Stimulated activated CD4-positive, alpha-beta T cell treated with anti-CD3 and anti-CD28 coated beads, Interleukin-15, amount 100 ng/mL, for 1 hour (primary cell): ENCODE data around the gene RPL18A.

Experiments
- DNase-seq, 2 donors: peaks; one replicate each; pipeline ENCODE4 v3.0.0-alpha.2; 2020; ENCODE audit warnings: low read depth in 1 of 2, low spot score in 1 of 2

Gene RPL18A

DNA sequence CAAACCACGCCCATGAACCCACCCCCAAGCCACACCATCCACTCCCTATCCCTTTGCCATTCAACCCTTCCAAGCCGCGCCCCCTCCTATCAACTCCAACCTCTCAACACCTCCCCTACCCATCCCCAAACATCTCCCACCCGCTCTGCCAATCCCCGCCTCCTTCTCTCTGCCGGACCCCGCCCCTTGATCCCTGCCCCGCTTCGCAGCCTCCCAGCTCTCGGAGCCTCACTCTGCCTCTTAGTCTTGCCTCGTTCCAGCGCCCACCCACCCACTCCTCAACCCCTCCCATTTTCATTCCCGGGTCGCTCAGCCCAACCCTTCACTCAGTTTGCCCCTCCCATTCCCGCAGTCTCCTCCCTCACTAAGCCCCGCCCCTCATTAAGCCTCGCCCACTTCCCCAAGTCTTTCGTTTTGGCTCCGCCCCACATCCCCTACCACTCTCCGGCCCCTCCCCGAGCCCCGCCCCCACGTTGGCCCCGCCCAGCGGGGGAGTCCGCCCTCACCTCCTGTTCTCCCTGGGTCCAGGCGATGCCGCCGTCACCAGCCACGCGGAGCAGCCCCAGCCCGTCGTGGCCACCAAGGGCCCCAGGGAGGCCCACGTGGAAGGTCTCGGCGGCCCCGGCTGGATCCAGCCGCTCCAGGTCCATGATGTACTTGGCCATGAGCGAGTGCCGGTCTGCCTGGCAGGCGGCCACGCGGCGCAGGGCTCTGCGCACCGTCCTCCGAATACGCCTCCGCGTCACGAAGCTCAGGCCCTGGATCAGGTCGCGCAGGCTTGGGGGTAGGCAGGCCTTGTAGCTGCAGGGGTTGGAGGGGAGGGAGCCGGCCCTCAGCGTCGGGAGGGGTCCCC lies 17.7 kb upstream of the RPL18A start:
- peak; percentile 24 to 52 for DNase-seq

DNA sequence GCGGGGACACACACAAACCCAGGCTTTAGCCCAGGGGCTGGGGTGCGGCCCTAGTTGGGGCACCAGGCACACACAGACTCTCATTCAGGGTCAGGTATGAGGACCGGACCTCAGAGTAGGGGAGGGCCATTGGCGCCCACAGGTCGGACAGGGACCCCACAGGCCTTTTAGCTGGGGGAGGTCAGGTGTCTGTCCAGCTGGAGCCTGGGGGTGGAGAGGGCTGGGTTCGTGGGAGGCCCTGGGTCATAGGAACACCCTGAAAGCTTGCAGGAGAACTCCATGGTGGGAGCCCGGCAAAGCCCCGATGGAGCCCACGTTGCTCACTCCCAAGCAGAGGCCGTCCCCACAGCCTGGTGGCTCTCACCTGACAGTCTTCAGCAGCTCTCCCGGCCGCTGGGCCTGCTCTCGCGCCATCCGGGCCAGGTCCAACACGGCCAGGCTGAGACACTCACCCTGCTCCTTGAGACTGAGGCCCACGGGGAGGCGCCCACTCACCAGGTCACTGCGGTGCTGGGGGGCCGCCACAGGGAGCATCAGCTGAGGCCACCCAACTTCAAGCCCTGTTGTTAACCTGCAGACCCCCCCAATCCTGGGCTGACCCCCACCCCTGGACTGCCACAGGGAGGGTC lies 16.9 kb upstream of the RPL18A start:
- no peak for DNase-seq

DNA sequence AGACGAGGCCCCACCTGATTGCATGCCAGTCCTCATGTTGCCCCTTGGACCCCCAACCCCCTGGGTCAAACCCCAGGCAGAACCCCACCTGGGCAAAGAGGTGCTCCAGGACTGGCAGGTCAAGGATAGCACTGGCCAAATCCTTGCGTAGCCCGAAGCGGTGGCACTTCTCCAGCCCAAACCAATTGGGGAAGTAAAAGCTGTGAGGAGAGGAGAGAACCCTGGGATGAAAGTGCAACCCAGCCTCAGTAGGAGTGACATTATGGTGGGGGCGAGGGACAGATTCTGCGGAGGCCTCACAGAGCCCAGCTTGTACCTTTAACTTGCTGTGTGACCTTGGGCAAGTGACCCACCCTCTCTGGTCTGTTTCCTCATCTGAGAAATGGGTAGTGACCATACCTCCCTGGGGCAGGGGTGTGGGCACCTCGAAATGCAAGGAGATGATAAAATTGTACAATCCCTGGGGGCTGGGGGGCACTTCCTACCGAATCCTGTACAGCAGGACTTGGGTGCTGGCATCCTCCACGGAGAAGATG lies 16.4 kb upstream of the RPL18A start:
- DNase-seq = no peak

DNA sequence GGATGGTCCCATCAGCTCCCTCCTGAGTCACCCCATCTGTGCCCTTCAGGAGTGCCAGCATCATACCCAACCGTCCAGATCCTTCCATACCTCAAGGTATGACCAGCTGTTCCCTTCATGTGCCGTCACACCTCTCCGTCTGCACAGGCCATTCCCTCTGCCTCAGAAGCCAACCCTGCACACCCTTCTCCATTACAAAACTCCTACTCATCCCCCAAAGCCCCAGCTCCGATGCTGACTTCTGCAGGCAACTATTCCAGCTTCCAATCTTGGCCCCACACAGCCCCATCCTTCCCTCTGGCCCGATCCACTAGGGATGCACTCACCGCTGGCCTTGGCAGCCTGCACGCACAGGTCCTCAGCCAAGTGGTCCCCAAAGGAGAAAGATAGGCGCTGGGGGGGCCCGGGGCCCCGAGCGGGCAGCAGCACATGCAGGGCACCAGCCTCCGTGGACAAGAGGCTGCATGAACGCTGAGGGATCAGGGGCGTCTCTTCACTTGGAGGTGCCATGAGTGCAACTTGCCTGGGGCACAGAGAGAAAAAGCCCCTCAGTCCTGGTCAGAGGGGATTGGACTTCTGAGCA lies 15.7 kb upstream of the RPL18A start:
- no peak for DNase-seq

DNA sequence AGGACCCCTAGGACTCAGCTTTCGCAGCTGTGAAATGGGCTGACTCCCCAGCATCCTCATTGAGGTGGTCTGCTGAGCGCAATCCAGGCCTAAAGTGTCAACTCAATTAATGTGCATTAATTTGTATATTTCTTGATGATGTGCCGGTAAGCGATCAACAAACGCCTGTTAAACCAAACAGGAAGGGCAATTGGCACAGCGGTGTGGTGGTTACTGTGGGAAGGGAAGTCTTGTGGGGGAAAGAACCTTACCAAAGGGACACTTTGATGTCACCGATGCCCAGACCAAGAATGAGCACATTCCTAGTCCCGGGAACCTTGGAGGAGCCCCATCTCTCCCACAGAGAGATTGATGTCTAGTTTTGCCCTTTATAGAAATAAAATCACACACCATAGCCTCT lies 13.6 kb upstream of the RPL18A start:
- no peak for DNase-seq

DNA sequence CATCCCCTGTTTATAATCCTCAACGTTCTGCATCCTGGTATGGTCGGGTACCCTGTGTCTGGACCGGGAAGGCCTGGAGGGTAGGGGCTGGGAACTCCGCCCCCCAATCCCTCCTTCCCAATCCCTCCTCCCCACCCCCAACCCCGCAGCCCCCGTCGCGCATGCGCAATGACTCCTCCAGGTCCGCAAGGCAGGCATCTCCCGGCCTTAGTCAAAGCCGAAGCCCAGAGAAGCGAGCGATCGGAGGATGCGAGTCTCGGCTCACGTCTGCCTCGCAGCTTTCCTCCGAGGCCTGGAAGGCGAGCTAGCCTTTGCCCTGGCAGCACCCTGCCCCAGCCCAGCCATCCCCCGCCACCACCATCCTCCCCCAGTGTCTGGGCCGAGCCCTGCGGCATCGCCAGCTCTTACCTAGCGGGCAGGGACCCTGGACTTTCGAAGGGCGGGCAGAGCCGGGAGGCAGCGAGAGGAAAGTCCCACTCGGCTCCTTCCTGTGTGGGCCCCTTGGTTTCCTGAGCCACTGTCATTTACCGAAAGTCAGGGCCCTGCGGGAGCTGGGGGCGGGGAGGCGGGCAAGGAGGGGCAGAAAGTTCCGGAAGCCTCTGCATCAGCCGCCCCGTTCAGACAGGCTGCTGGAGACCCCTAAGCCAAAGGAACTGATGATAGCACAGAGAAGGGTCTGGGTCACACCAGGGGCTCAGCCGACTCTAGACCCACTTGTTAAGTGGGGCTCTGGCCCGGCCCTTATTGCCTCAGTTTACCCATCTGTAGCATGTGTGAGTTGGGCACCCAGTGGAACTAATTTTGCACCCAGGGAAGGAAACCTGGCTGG lies 12.0 kb upstream of the RPL18A start, which contains the start of gene JAK3:
Gene JAK3 (minus strand): TSS at position 445 of the 829 bp plus-strand sequence. CDS start 3,565 bp downstream, outside the sequence.
- DNase-seq = peak; percentile 78 to 82

DNA sequence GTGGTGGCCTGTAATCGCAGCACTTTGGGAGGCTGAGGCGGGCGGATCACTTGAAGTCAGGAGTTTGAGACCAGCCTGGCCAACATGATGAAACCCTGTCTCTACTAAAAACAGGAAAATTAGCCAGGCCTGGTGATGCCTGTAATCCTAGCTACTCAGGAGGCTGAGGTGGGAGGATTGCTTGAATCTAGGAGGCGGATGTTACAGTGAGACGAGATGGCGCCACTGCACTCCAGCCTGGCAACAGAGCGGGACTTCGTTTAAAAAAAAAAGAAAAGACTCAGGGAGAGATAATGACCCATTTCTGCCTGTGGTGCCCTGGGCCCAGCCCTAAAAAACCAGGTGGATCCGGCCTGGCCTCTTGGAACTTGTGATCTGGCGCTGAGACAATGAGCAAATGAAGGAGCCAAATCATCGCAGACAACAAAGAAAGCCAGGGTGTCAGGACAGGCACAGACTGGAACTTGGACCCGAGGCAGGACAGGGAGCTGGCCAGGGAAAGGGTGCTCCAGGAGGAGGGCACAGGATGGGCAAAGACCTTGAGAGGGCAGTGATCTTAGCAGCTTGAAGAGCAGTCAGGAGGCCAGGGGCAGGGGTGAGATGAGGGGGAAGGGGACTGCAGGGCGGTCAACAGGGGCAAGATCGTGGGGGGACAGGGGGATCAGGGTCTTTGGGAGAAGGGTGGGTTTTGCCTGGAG lies 11.0 kb upstream of the RPL18A start:
- DNase-seq = no peak

DNA sequence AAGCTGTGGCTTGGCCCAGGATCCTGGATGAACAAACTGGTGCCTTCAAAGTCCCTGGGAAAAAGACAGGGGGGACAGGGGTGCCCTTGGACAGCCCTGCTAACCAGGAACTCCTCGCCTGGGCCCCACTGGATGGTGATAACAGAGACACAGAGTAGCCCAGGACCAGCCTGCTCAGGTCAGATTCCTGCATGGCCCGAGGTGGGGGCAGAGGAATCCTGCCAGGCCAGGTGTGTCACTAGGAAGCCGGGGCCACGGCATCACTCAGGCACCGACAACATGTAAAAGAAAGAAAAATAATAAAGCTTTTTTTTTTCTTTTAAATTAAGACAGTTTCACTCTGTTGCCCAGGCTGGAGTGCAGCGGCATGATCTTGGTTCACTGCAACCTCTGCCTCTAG lies 5.6 kb upstream of the RPL18A start:
- DNase-seq = no peak

DNA sequence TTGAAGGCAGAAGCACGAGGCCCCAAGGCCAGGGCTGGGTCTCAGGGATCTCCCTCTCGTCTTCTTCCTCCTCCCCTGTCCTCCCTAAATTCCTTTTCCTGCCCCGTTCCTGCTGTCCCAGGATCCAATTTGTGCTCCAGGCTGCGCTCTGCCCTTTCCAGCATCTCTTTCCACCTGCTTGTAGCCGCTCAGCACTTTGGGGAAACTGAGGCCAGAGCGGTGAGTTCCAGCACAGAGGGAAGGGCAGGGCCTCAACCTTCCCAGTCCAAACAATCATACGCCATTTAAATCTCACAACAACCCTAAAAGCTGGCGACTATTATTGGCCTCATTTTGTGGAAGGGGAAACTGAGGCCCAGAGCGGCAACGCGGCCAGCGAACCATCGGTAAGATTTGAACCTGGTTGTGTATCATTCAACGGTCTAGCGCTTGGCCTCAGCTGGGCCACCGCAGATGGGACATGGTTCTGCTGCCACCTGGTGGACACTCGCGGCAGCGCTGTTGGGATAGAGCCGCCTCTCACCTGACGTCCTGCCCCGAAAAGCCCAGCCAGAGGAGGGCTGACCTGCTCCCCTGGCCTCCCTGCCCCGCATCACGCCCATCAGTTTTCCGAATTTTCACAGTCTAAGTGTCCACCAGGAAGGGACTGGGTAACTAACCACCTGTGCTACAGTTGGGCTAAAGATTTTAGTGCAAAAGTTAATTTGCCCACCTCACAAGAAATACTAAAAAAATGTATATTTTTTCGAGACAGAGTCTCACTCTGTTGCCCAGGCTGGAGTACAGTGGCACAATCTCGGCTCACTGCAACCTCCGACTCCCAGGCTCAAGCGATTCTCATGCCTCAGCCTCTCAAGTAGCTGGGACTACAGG lies 4.2 kb upstream of the RPL18A start:
- DNase-seq = peak; percentile 81 to 90

DNA sequence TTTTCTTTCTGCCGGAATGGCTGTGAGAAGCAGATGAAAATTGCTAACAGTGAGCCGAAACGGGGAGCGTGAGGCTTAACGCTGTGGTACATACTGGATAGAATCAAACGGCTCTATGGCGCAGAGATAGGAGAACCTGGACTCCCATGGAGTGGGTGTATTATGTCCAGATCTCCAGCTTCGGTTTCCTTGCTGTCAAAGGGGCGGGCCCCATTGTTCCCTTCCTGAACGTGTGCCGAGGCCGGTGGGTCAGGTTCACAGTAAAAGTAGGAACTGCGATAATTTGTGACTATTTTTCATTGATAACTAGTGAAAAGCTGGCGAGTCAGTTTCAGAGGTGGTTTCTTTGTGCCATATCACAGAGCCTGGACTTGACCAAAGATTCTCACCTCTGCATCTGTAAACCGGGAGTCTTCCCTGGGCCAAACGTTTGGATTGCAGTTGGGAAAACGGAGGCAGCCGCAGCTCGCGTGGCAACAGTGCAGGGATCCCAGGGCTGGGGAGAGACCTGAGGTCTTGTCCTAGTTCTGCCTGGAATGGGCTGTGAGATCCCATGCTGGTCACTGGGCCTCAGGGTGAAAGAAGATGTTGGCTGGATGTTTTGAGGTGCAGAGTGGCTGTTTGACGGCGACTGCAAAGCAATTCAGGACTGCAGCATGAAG lies 752 bp downstream of the RPL18A start:
- DNase-seq = no peak

DNA sequence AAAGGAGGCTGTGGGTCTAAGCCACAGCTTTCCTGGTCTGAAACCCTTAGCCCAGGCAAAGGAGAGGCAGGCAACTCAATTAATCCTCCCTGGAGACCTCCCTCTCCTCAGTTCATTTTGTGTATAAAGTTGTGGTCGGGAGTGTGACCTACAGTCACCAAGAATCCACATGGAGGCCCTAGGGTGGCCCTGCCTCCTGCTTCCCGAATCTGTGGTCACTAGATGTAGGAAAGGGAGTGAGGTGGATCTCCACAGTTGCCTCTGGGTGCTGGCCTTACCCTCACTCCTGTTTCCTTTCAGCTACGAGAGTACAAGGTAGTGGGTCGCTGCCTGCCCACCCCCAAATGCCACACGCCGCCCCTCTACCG lies 1.3 kb downstream of the RPL18A start:
- DNase-seq = no peak

DNA sequence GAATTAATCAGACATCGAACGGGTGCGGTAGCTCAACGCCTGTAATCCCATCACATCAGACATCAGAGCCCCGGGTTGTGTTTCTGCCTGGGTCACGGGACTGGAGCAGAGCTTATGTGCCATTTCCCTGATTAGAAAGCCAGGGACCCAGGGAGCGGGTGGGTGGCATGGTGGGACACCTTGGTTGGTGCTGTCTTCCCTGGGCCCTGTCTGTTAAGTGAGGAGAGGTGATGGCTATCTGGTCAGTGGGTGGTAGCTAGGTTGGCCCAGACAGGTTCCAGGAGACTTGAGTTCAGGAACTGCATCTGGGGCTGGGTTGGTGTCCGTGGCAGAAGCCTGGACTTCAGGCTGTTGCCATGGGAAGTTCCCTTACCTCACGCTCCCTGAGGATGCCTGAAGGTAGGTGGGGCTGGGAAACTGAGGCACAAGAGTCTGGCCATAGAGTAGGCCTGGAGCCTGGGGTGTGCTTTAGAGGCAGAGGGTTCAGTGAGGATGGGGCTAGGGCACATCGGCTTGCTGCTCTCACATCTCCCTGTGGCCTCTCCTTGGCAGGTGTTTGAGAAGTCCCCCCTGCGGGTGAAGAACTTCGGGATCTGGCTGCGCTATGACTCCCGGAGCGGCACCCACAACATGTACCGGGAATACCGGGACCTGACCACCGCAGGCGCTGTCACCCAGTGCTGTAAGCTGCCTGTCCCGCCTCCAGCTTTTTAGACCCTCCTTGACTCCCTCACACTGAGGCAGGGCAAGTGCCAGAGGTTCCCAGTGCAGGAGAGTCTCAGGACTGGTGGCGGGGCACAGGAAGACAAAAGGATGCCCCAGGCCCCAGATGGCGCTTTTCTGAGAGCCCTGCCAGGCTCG lies 2.1 kb downstream of the RPL18A start:
- no peak for DNase-seq

DNA sequence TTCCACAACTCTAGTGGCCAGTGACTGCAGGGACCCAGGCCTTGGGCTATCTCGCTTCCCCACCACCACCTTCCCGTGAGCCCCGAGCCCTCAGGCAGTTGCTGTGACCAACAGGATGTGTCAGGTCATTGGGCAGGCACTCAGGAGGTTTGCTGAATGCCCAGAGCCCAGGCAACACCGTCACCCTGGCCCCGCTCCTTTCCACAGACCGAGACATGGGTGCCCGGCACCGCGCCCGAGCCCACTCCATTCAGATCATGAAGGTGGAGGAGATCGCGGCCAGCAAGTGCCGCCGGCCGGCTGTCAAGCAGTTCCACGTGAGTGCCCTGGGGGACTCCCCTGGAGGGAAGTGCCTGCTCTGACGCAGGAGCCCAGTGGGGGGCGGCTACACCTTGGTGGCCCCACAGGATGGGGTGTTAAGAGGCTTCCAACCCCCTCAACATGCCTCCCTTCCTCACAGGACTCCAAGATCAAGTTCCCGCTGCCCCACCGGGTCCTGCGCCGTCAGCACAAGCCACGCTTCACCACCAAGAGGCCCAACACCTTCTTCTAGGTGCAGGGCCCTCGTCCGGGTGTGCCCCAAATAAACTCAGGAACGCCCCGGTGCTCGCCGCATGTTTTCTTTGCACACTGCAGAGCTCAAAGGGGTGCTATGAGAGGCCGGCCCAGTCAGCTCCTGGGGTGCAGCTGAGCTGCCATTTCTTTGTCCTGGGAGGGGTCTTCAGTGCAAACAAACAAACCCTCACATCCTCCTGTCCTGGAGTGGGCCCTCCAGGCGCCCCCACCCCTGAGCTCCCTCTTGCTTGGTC lies 3.2 kb downstream of the RPL18A start:
- no peak for DNase-seq

DNA sequence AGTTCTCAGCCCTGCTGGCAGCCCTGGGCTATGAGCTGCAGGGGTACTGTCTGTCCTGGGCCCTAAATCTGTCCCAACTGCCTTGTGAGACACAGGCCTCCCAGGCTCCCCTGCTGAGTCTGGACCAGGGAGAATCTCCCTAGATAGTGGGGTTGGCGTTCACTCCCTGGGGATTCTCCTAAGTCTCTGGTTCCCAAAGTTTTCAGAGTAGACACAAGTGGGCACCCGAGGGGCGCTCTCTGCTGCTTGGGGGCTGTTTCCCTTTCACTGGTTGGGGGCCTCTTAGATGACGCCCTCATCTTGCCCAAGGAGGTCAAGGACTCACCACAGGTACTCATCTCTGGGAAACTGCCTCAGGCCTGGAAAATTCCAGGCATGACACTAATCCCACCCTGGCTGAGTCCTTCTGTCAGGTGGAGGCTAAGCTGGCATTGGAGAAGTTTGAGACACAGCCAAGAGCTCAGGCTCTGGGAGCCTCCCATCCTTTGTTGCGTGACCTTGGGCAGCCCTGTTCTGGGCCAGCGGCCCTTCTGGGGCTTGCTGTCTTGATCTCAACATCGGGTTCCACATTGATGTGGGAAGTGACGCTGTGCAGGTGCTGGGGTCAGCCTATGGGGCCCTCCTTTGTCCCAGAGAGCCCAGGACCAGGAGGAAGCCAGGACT lies 3.9 kb downstream of the RPL18A start:
- no peak for DNase-seq

DNA sequence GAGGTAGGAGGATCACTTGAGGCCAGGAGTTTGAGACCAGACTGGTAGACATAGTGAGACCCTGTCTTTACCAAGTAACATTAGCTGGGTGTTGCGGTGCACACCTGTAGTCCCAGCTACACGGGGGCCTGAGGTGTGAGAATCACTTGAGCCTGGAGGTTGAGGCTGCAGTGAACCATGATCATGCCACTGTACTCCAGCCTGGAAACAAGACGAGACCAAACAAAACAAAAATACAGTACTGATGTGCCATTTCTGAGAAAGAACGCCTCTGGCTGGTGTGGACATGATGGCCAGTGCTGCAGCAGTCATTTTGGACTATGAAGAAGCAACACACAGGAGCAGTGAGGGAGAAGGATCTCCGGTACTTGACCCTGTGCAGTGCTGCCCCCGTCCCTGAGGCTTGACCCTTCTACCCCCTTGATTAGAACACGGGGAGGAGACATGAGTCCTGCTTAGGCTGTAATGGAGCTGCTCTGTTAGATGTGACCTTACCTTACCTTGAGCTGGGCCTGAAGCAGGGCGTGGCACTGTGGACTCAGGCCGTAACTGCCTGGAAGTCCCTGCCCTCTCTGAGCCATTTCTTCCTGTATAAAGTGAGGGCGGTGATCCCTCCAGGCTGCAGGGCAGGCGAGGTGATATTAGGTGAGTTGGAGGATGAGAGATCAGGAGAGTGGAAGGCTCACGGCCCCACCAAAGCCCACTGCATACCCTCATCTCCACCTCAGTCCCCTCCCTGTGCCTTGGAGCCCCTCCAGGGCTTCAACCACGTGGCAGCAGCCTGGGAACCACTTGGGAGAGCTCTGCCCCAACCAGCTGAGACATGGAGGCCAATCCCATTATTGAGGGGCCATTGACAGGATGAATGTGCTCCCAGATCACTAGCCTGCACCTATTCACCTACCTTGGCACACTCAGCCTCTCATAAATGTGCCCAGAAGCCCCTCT lies 5.9 kb downstream of the RPL18A start:
- no peak for DNase-seq
